ENCODE data around the gene GJC1.

GRCh38 chr17:44872131-44872768 lies 42.2 kb upstream of the GJC1 start:
- TF ChIP-seq, protein P1, sequence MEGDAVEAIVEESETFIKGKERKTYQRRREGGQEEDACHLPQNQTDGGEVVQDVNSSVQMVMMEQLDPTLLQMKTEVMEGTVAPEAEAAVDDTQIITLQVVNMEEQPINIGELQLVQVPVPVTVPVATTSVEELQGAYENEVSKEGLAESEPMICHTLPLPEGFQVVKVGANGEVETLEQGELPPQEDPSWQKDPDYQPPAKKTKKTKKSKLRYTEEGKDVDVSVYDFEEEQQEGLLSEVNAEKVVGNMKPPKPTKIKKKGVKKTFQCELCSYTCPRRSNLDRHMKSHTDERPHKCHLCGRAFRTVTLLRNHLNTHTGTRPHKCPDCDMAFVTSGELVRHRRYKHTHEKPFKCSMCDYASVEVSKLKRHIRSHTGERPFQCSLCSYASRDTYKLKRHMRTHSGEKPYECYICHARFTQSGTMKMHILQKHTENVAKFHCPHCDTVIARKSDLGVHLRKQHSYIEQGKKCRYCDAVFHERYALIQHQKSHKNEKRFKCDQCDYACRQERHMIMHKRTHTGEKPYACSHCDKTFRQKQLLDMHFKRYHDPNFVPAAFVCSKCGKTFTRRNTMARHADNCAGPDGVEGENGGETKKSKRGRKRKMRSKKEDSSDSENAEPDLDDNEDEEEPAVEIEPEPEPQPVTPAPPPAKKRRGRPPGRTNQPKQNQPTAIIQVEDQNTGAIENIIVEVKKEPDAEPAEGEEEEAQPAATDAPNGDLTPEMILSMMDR (conservative IDR thresholded peaks at IDR 0.05 in 1 of 2, IDR thresholded peaks at IDR 0.05 in 1 of 2; ENCODE audit: extremely low read depth in 1 of 2, insufficient read depth in 1 of 2, low read depth in 1 of 2, low read length in 2 of 2), result no peak
- no peak for TF ChIP-seq EZH2 (IDR thresholded peaks at IDR 0.05; ENCODE audit: borderline replicate concordance, low read length)
